Measurements from ENCODE around the gene VGLL2.
A peak's percentile ranks its signal among the peaks of the same experiment; 100 is the strongest.

VGLL2 gene

DNA sequence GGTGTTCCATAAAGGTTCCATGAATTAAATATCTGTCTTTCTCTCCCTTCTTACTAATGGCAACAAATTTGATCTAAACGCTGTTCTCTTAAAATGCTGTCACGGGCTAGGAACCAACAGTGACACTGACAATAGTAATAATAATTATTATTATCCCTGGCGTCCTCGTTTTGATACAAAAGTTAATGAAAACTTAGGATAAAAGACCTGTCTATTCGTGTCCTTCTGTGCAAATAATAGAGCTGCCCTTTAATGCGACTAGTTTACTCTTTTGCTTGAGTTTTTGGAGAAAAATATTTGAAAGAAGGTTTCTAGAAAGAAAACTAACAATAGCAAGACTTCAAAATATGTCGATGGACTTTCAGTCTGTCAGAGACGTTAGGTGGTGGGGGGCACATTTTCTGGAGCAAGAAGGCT is 4.3 kb downstream of the VGLL2 start:
- DNase-seq (ENCODE audit: low spot score) = no peak

DNA sequence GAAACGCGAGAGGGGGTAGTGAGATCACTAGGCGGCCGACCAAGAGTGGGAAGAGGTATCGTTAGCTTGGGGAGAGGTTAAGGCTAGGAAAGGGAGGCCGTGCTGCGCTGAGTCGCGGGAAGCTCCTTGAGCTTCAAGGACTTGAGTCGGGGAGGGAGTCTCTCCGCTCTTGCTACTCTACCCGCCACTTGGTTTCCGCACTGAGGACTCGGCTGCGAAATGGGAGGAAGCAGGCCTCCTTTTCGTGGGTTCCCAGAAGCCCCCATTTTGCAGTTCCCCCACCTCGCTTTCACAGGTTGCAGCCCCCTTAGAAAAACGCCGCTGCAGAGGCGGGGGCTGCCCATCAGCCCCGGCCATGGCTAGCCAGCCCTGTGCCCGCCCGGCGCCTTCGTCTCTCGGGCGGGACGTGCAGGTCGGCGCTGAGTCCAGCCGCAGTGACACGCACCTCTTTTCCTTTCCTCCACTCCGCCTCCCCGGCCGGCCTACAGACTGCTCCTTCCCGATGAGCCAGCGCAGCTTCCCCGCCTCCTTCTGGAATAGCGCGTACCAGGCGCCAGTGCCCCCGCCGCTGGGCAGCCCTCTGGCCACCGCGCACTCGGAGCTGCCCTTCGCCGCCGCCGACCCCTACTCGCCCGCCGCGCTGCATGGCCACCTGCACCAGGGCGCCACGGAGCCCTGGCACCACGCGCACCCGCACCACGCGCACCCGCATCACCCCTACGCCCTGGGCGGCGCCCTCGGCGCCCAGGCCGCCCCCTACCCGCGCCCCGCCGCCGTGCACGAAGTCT is 4.9 kb downstream of the VGLL2 start:
- no peak for DNase-seq (ENCODE audit: low spot score)

DNA sequence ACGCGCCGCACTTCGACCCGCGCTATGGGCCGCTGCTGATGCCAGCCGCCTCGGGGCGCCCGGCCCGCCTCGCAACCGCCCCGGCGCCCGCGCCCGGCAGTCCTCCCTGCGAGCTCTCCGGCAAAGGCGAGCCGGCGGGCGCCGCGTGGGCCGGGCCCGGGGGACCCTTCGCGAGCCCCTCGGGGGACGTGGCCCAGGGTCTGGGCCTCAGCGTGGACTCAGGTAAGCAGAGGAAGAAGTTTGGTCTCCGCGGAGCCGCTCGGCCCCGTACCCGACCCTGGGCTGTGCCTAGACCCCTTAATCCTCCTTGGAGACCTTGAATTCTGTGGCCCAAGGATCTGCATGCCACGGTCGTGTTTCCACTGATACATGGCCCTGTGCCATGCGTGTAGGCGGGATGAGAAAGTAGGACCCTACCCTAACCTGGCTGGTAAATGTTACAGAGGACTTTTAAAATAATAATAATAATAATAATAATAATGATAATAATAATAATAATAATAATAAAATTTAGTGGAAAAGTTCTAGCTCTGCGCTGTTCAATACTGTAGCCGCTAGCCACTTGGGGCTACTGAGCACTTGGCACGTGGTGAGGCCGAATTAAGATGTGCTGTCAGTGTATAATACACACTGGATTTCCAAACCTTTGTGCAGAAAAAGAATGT is 5.6 kb downstream of the VGLL2 start:
- no peak for DNase-seq (ENCODE audit: low spot score)

DNA sequence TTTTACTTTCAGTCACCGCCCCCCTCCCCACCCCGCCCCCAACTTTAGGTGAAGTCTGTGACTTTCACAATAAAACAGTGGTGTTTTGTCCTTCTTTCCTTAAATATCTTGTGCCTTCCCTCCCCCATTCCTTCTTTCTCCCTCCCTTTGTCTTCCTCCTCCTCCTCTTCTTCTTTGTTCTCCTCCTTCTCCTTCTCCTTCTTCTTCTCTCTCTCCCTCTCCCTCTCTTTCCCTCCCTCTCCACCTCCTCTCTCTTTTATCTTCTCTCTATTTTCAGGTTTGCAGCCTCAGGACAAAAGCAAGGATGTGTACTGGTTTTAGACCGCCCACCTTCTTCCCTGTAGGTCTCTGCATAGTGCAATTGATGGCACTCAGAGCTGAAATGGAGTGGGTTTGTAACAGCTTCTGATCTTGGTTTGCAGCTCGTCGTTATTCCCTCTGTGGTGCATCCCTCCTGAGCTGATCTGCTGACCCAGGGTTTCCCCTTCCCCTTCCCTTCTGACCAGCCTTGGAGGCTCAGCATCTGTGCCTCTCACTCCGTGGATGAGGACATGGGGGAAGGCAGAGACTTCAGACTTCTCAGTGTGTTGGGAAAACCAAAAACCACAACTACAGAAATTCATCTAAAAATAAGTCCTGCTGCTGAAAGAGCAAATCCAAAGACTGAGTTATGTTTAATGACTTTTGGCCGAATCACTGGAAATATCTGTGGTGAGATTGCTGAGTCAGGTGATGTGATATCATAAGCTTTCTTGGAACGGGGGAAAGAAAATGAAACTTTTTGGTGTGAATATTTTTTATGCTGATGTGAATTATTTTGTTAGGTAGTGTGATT is 6.9 kb downstream of the VGLL2 start:
- DNase-seq (ENCODE audit: low spot score) = no peak

DNA sequence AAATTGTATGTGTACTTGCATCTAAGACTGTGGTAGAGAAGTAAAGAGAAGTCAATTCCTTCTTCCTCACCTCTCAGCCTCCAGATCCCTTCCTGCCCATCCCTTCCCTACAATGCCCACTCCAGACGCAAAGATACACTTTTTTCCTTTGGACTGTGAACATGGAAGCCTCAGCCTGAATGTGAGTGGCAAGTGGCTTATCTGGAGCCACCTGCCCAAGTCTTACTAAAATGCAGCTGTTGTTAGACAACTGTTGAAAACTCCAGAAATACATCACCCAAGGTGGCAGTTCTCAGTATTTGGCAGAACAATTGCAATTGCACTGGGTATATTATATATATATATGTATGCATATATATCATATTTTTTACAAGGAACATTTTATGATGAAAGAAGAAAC is 7.5 kb downstream of the VGLL2 start:
- DNase-seq (ENCODE audit: low spot score) = no peak

DNA sequence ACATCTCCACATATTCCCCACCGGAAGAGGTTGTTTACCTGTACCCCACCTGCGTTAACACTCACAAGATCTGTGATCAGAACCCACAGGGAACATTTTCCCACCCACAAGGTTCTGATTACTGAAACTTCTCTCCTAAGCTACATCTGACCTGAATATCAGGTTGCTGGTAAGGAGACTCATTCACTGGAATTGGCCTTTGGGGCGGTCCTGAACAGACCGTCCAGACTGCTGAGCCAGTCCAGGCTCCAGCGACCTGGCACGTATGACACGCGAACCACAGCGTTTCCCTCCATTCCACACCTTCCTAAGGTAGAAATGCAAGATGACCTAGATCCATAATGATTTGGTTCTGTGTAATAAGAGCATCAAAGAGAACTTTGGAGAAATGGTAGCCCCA is 9.8 kb downstream of the VGLL2 start:
- DNase-seq (ENCODE audit: low spot score) = no peak

DNA sequence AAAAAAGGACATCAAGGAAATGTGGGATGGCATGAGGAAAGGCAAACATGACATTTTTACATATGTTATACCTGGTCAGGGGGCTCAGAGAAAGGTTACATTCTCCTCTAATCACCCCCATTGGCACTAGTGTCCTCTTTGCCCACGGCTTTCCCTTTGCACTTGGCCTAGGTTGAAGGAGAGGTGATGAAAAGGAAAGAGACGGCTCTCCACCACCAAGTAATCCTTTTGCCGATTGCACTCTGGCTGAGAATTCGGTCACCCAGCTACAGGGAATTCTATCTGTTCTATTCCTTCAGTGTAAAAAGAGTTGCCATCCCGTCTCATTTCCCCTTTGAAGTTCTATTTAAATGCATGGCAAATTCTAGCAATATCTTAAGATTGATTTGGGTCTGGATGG is 10.4 kb downstream of the VGLL2 start:
- no peak for DNase-seq (ENCODE audit: low spot score)

DNA sequence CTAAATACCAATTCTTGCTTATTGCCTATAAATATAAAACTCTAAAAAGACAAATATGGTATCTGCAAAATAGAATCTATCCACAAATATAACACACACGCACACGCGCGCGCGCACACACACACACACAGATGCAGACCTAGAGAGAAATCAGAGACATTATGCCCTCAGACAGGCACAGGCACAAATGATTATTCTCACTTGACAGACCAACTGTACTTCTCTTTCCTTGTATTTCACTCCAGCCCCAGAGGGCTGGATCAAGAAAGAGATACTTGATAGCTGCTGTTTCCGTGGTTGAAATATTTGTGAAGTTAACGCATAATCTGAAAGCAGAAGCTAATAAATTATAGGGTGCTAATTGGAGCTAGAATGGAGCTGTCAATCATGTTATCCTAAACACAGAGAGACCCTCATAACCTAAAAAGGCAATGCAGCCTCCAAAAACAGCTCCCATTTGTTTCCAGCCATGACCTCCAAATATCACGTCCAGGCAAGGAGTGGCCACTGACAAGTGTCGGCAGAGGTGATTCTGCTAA is 11.5 kb downstream of the VGLL2 start:
- DNase-seq (ENCODE audit: low spot score) = no peak

DNA sequence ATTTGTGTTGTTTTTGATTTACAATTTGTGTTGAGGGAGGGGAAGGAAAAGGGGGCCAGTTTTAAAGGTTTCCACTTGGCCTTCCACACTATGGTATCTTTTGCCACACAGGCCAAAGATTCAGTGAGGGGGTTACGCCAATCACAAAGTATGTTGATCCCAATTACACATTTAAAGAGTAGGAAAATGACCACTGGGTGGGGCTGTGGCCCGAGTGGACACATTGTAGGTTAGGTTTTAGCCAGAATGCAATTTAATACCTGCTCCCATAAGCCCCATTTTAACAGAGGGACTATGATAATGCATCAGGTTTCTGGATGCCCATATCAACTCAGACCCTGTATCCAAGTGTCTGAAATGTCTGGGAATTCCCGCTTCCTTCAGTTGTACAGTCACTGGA is 15.6 kb downstream of the VGLL2 start:
- DNase-seq (ENCODE audit: low spot score) = no peak

DNA sequence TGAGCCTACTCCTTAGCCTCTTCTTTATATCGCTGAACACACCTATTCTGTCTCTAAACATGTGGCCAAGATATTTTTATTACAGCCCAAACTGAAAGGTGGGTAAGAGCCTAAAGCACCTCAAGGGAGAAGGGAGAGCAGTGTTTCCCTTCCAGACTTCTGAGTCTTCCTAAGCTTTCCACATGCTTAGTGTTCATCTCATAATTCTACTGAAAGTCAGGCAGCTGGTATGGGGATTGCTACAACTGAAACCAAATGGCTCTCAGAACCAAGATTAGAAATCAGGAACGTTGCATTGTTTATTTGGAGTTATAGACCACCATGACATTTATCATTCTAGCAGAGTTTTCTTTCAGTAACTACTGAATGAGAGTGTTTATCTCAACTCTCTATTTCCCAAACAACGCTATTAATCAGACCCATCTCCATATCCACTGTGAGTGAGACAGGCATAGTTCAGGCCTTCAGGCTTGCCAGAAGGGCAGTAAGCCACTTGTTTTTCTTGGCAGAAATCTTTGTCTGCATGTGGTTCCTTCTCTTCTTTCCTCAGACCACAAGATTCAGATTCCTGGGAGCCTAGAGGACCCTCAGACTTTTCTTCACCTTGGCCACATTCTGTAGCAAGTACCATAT is 22.8 kb downstream of the VGLL2 start:
- DNase-seq (ENCODE audit: low spot score) = no peak

DNA sequence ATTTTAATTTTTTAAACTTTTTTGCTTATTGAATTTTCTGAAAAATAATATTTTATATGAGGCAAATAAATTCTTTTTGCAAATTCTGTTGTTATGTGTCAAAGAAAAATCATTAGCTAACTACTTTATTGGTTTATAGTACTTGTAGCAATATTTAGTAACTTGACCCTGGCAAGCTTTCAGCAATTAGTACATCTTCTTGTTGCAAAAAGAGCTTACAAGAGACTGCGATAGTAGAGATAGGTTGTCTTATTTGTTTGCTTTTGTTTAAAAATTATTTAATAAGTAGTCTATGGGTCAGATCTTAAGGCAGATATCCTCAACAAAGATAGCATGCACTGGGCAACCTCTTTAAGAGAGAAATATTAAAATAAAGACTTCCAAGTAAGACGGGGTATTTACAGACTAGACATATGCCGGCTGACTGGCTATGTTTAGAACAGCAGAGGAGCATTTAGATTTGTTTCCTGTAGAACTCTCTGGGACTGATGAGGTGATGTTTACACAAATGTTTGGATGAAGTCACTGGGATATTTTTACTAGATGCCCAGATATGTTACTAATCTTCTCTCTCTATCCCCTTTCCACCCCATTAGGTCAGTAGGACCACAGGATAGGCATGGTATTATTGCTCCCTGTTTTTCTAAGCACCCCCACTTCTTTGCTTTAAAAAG is 25.0 kb downstream of the VGLL2 start:
- no peak for DNase-seq (ENCODE audit: low spot score)

DNA sequence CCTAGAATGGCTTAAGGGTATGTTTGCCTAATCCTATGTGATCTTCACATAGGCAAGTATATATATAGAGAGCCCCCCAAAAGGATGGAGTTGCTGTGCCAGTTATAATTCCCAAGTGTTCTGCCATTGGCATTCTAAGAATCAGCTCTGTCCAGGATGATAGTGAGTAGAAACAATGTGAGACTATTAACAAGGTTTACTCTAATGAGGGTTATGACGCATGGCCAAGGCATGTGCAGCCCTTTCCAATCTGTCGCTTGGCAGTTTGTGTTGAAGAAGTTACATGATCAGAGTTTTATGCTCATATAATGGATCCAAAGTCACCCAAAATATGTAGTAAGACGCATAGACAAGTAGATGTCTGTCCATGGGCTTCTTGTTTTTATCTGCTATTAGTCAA is 33.6 kb downstream of the VGLL2 start:
- DNase-seq (ENCODE audit: low spot score) = no peak

DNA sequence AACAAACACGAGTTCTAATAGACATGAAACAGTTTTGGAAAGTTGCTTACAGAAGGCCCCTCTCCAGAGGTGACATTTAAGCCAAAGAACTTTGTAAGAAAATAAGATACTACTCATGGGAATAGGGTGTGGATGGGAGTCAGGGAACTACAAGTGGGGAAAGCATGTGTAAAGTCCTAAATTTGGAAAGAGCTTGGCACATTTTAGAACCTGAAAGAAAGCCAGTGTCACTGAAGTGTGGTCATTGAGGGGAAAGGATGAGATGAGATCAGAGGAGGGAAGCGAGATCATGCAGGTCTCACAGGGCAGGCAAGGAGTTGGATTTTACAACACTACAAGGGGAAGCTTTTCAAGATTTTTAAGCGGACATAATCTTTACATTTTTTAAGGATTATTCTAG is 38.0 kb downstream of the VGLL2 start:
- no peak for DNase-seq (ENCODE audit: low spot score)

DNA sequence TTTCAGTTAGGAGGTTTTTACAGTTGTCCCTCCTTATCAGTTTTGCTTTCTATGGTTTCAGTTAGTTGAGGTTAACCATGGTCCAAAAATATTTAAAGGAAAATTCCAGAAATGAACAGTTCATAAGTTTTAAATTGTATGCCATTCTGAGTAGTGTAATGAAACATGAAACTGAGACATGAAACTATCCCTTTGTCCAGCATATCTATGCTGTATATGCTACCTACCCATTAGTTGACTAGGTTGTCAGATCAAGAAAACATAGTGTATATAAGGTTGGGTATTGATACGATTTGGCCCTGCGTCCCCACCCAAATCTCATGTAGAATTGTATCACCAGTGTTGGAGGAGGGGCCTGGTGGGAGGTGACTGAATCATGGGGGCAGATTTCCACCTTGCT is 39.1 kb downstream of the VGLL2 start:
- no peak for DNase-seq (ENCODE audit: low spot score)

DNA sequence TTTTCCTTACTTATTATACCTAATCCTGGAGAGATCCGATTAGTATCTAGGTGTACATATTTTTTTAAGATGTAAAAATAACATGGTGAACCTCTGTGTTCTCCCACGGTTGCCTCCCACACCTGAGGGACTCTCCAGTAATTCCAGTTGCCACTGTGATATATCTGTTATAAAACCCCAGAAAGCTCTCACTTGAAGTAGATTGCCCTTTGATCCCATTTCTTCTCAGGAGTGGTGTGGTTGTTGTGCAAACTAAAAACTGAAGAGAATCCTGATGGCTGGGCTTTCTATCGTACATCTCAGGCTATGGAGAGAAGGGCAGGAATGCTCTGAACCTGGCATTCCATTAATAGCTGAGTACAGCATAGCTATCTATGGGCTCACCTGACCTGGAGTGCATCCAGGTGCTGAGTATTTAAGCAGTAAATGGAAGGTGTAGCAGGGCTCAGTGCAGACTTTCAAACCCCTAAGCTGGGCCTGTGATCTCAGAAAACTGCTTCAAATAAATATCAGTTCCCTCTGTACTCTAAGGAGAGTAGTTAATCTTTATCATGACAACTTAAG is 41.0 kb downstream of the VGLL2 start:
- DNase-seq (ENCODE audit: low spot score) = no peak

DNA sequence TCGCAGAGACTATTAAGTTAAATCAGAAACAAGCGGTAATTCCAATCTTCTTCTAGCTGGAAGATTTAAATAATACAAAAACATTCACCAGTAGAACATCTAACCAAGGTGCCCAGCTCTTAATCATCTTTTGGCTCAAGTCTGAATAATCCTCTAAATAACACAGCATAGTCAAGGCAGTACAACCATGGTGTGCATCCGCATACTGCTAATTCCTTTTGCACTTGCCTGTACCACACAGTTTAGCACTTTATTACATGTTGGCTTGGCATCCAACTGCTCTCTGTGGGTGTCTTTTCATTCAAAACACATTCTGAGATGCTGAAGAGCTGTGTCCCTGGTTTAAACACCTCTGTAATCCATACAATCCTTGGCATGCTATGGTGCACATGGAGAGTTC is 42.3 kb downstream of the VGLL2 start:
- DNase-seq (ENCODE audit: low spot score) = no peak

DNA sequence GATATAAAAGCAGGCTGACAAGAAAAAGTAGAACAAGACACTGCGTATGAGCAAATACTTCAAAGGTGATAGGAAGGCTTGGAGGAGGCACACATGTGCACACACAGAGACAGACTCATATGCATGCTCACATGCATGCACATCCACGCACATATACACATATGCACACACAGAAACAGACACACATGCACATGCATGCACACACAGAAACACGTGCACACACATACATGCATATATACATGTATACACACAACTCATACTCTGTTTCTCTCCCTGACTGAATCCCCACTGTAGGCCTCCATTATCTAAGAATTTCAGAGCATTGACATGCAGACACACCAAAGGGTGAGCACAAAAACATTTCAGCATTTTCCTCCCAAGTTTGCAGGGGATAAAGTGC is 43.7 kb downstream of the VGLL2 start:
- DNase-seq (ENCODE audit: low spot score) = no peak

DNA sequence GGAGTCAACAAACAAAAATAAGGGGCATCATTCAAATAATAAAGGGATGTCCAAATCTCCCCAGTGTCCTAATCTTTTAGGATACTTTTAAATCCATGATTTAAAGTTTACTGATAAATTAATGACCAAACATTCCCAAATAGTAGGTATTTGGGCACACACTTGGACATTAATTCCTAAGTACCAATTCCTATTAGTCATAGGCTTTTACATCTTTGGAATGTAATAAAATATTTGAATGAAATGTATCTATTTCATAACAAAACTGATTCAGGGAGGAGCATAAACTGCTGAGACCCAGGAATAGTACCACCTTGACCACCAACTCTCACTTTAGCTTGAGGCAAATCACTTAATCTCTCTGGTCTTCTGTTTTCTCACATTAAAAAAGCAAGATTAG is 44.3 kb downstream of the VGLL2 start:
- DNase-seq (ENCODE audit: low spot score) = no peak

DNA sequence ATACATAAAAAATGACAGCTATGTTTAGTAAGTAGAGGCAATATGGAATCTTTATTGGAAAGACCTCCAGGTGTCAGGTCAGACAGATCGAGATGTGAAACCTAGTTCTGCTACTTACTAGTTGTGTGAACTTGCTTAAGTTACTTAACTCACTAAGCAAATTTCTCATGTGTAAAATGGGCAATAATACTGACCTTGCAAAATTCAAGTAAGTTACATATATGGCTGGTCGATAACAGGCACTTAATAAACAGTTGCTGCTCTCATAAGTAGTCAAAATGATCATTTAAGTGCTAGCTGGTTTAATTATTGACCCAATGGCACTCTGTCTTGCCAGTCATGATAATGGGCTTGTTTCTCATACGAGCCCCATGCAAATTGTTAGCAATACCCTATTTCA is 46.0 kb downstream of the VGLL2 start:
- DNase-seq (ENCODE audit: low spot score) = no peak

DNA sequence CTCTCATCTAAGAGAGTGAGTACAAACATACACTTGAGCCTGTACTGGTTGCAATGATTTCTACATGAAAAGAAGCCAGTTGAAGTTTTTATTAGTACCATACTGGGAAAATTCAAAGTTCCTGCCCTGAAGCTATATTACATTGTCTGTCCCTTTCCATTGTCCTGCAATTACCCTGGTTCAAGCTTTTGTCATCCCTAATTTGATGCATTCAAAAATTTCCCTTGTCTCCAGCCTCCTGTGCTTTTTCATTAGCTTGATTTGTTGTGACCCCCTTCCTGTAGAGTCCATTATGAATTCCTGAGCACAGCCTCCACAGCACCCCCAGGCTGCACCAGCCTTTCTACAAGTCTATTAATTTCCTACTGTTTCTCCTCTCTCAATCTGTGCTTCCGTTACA is 46.4 kb downstream of the VGLL2 start:
- DNase-seq (ENCODE audit: low spot score) = no peak

DNA sequence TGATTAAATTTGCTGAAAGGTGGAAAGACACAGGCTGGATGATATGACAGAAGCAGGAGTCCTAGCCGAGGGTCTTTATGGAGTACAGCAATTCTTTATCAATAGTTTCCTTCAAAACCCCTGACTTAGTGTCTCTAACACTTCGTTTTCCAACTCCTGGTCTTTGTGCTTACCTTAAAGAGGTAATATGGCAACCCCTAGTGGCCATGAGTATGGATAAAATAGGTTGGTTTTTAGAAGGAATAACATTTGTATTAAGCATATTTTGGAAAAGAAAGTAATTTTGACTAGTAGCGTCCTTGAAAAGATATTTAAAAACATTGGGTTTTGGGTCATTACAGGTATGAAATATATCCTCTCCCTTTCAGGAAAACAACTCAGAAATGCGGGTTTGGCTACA is 51.9 kb downstream of the VGLL2 start:
- peak; percentile 39 for DNase-seq (ENCODE audit: low spot score)
